IMR-90 (cell line): Measurements from ENCODE around the gene CEACAM8. TPM values are rescaled to one million over a fixed set of nuclear protein-coding genes. Genes with fewer than 3 reads are reported as not detected.

Source experiments
- ATAC-seq: fragments of 200-7000 bp; cut with Tn5 transposase; 2 replicates; pipeline ENCODE4 v1.9.1; 2020; ENCODE audit warnings: low read depth, mild to moderate bottlenecking, moderate library complexity
- BruUV-seq: library from RNA; stranded (reverse); fragments of 400-500 nt; replicated peaks from 2 replicates; lab custom pipeline; 2021; lab: Mats Ljungman, UMichigan
- CTCF ChIA-PET: fragments of 300-600 bp; formaldehyde crosslinking; extraction: SDS; loops from one replicate; lab custom pipeline; 2021; ENCODE audit warnings: antibody characterized with exemption; lab: Yijun Ruan, JAX
- POLR2A ChIA-PET: fragments of 300-600 bp; sonication (Branson Sonifier 250); formaldehyde crosslinking; loops from one replicate; lab custom pipeline; 2022; ENCODE audit warnings: antibody characterized with exemption; ENCODE audit not compliant: unreplicated experiment; lab: Charles Lee
- DNase-seq: peaks from one replicate; pipeline ENCODE4 v3.0.0; 2013
- H2AFZ ChIP-seq: replicated peaks from 2 replicates; pipeline ENCODE3; 2013; ENCODE audit warnings: low read length, mild to moderate bottlenecking; ENCODE audit not compliant: poor library complexity
- H2AK5ac ChIP-seq: 2 replicates; pipeline ENCODE4 v1.6.1; 2013; ENCODE audit warnings: low read depth, low read length, inconsistent platforms
- H2AK9ac ChIP-seq: replicated peaks from 2 replicates; pipeline ENCODE3; 2013; ENCODE audit warnings: mild to moderate bottlenecking, low read depth, low read length, moderate library complexity; ENCODE audit not compliant: poor library complexity
- H2BK120ac ChIP-seq: 2 replicates; pipeline ENCODE4 v1.6.1; 2013; ENCODE audit warnings: low read depth, low read length, inconsistent platforms
- H2BK15ac ChIP-seq: 3 replicates; pipeline ENCODE4 v1.6.1; 2013; ENCODE audit warnings: low read depth, low read length, inconsistent platforms
- H2BK20ac ChIP-seq: 2 replicates; pipeline ENCODE4 v1.6.1; 2013; ENCODE audit warnings: low read depth, mild to moderate bottlenecking, inconsistent platforms, low read length, moderate library complexity
- H2BK5ac ChIP-seq: 2 replicates; pipeline ENCODE4 v1.6.1; 2013; ENCODE audit warnings: mild to moderate bottlenecking, low read depth, low read length, inconsistent platforms; ENCODE audit not compliant: poor library complexity, severe bottlenecking
- H3K14ac ChIP-seq: replicated peaks from 2 replicates; pipeline ENCODE4 v1.6.1; 2013; ENCODE audit warnings: low read depth, low read length, inconsistent platforms
- H3K18ac ChIP-seq: 2 replicates; pipeline ENCODE4 v1.6.1; 2013; ENCODE audit warnings: low read depth, low read length, control low read depth
- H3K23ac ChIP-seq: 2 replicates; pipeline ENCODE4 v1.6.1; 2013; ENCODE audit warnings: low read depth, low read length, inconsistent platforms
- H3K27ac ChIP-seq: 2 replicates; pipeline ENCODE4 v1.5.1; 2013; ENCODE audit warnings: mild to moderate bottlenecking, control low read depth, low read length; ENCODE audit not compliant: insufficient read depth
- H3K27me3 ChIP-seq: 2 replicates; pipeline ENCODE4 v1.6.1; 2013; ENCODE audit warnings: low read length; ENCODE audit not compliant: control insufficient read depth, insufficient read depth
- H3K36me3 ChIP-seq: 2 replicates; pipeline ENCODE4 v1.6.1; 2013; ENCODE audit warnings: low read length, mixed read lengths; ENCODE audit not compliant: control insufficient read depth, insufficient read depth
- H3K4ac ChIP-seq: 2 replicates; pipeline ENCODE4 v1.6.1; 2013; ENCODE audit warnings: low read depth, low read length, inconsistent platforms
- H3K4me1 ChIP-seq: 2 replicates; pipeline ENCODE4 v1.6.1; 2013; ENCODE audit warnings: low read length, mixed read lengths; ENCODE audit not compliant: control insufficient read depth, insufficient read depth
- H3K4me2 ChIP-seq: 2 replicates; pipeline ENCODE4 v1.6.1; 2013; ENCODE audit warnings: low read depth, mild to moderate bottlenecking, control low read depth, low read length, moderate library complexity
- H3K4me3 ChIP-seq: 2 replicates; pipeline ENCODE4 v1.5.1; 2013; ENCODE audit warnings: low read depth, mild to moderate bottlenecking, control low read depth, low read length, moderate library complexity; ENCODE audit not compliant: insufficient read depth
- H3K56ac ChIP-seq: 2 replicates; pipeline ENCODE4 v1.6.1; 2013; ENCODE audit warnings: low read length, inconsistent platforms; ENCODE audit not compliant: insufficient read depth; ENCODE audit errors: extremely low read depth
- H3K79me1 ChIP-seq, 2 experiments: 2 replicates each; pipeline ENCODE4 v1.6.1; 2013; ENCODE audit warnings: low read length in 2 of 2, inconsistent platforms in 1 of 2, low read depth in 1 of 2
- H3K9ac ChIP-seq: 2 replicates; pipeline ENCODE4 v1.6.1; 2013; ENCODE audit warnings: low read depth, low read length, control low read depth
- H3K9me1 ChIP-seq: 2 replicates; pipeline ENCODE4 v1.6.1; 2013; ENCODE audit warnings: low read length, inconsistent platforms; ENCODE audit not compliant: insufficient read depth
- H3K9me3 ChIP-seq: 2 replicates; pipeline ENCODE4 v1.6.1; 2013; ENCODE audit warnings: low read length; ENCODE audit not compliant: control insufficient read depth, insufficient read depth
- H4K20me1 ChIP-seq: 2 replicates; pipeline ENCODE4 v1.6.1; 2013; ENCODE audit warnings: low read length, inconsistent platforms; ENCODE audit not compliant: insufficient read depth
- H4K5ac ChIP-seq: 2 replicates; pipeline ENCODE4 v1.6.1; 2013; ENCODE audit warnings: mild to moderate bottlenecking, low read depth, low read length, control low read depth
- H4K8ac ChIP-seq, 2 experiments: 2 replicates each; pipeline ENCODE4 v1.6.1; 2013; ENCODE audit warnings: low read depth in 2 of 2, low read length in 2 of 2, control low read depth in 1 of 2, inconsistent platforms in 1 of 2
- H4K91ac ChIP-seq: 2 replicates; pipeline ENCODE4 v1.6.1; 2013; ENCODE audit warnings: low read depth, low read length, inconsistent platforms; ENCODE audit not compliant: insufficient read depth
- BHLHE40 ChIP-seq: fragments of 150-350 bp; IDR thresholded peaks from 2 replicates; pipeline ENCODE4 v1.6.1; 2016; ENCODE audit warnings: mild to moderate bottlenecking, low read depth, low read length
- CEBPB ChIP-seq: IDR thresholded peaks from 2 replicates; pipeline ENCODE4 v1.6.1; 2012; ENCODE audit warnings: low read depth, low read length, improper control_type of control experiment
- CHD1 ChIP-seq: IDR thresholded peaks from 2 replicates; pipeline ENCODE4 v1.6.1; 2012; ENCODE audit warnings: low read depth, low read length, improper control_type of control experiment
- FOS ChIP-seq: fragments of 150-350 bp; IDR thresholded peaks from 2 replicates; pipeline ENCODE4 v1.6.1; 2016; ENCODE audit warnings: low read depth, low read length
- MAFK ChIP-seq: IDR thresholded peaks from 2 replicates; pipeline ENCODE4 v1.6.1; 2012; ENCODE audit warnings: low read depth, low read length, improper control_type of control experiment
- MAZ ChIP-seq: IDR thresholded peaks from 2 replicates; pipeline ENCODE4 v1.6.1; 2012; ENCODE audit warnings: low read depth, mild to moderate bottlenecking, low read length, improper control_type of control experiment, moderate library complexity, borderline replicate concordance
- RFX5 ChIP-seq: IDR thresholded peaks from 2 replicates; pipeline ENCODE4 v1.8.0; 2012; ENCODE audit warnings: low read depth, mild to moderate bottlenecking, low read length, moderate library complexity
- WGBS, 2 experiments: methylation state at CpG; one replicate each; pipeline versions ENCODE4 v1.1.5 to v1.1.7; 2013; ENCODE audit warnings: missing lambda C conversion rate in 2 of 2; ENCODE audit not compliant: insufficient read length in 1 of 2; ENCODE audit errors: extremely low coverage in 2 of 2; 5-methylcytosine and 5-hydroxymethylcytosine counted together
- dilution Hi-C: fragments of 300-500 bp; cut with HindIII; formaldehyde crosslinking; loops from one replicate; pipeline ENCODE4 v1.14.3; 2018; ENCODE audit warnings: low sequenced_read_pairs; ENCODE audit not compliant: unreplicated experiment
- in situ Hi-C: fragments of 300-500 bp; cut with MboI; formaldehyde crosslinking; loops from 3 replicates; pipeline ENCODE4 v1.14.3; 2019; ENCODE audit warnings: low sequenced_read_pairs, inconsistent platforms, mixed read lengths
- intact Hi-C: fragments of 100-400 bp; cut with micrococcal nuclease; formaldehyde crosslinking; loops from 2 replicates; pipeline ENCODE4 v1.10.0; 2022
- polyA plus RNA-seq, 3 experiments: library from polyadenylated mRNA; depleted of rRNA; stranded (reverse); fragments of >200 nt; gene quantifications; 2 replicates each; pipeline ENCODE4 v1.2.3, GENCODE V29; 2012; ENCODE audit warnings: low replicate concordance in 1 of 3
- total RNA-seq: library from RNA; depleted of rRNA; stranded (reverse); fragments of >200 nt; gene quantifications from 2 replicates; pipeline ENCODE4 v1.2.3, GENCODE V29; 2012
- TF ChIP-seq, protein P1 (sequence below): fragments of 150-350 bp; IDR thresholded peaks from 2 replicates; pipeline ENCODE4 v1.6.1; 2016; ENCODE audit warnings: low read depth, mild to moderate bottlenecking, low read length, moderate library complexity, borderline replicate concordance

Gene CEACAM8
- total and polyA plus RNA-seq, 2 of the 4 experiments (the other 2 are of a cell fraction), result not detected

DNA sequence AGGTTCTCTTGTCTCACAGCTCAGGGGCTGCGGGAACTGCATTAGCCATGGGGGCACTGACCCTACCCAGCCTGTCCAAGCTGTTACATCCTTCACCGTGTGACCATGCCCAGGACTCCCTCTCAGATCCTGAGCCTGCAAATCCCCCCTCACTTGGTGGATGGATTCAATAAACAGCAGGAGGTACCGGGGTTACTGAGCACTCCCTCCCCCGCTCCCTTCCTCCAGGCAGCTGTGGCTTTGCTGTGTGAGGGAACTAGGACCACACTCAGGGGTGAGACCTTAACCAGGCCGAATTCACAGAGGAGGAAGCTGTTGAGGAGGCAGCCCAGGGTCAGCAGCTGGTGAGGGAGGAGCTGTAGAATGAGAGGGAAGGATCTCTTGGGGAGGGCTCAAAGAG lies 39.4 kb downstream of the CEACAM8 start:
- H4K8ac ChIP-seq, result no peak overlapping the region
- dilution Hi-C loops (no loop called here), intact Hi-C loops (no loop called here), in situ Hi-C loops (no loop called here)
- H2AK9ac ChIP-seq, result no peak overlapping the region
- no peak overlapping the region for H3K56ac ChIP-seq
- no peak overlapping the region for H2BK5ac ChIP-seq
- H3K27ac ChIP-seq, result no peak overlapping the region
- H2BK120ac ChIP-seq, result no peak overlapping the region
- no peaks in the 10 kb centered on the region for H3K4me1 ChIP-seq
- TF ChIP-seq MAZ (no peak), FOS (no peak), CEBPB (no peak), CHD1 (no peak), BHLHE40 (no peak), RFX5 (no peak), MAFK (no peak)
- TF ChIP-seq, protein P1, sequence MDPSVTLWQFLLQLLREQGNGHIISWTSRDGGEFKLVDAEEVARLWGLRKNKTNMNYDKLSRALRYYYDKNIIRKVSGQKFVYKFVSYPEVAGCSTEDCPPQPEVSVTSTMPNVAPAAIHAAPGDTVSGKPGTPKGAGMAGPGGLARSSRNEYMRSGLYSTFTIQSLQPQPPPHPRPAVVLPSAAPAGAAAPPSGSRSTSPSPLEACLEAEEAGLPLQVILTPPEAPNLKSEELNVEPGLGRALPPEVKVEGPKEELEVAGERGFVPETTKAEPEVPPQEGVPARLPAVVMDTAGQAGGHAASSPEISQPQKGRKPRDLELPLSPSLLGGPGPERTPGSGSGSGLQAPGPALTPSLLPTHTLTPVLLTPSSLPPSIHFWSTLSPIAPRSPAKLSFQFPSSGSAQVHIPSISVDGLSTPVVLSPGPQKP, result no peak
- no peak overlapping the region for H3K18ac ChIP-seq
- no peak for ATAC-seq
- H3K27me3 ChIP-seq, result peaks cover 44% of the 10 kb centered on the region
- no peaks in the 10 kb centered on the region for H3K36me3 ChIP-seq
- ChIA-PET CTCF (no interaction called here), POLR2A (no interaction called here)
- no peak overlapping the region for H2AFZ ChIP-seq
- H2BK15ac ChIP-seq, result no peak overlapping the region
- H4K20me1 ChIP-seq, result no peaks in the 10 kb centered on the region; the same call in 1 of the 2 replicates
- no peak overlapping the region for H2BK20ac ChIP-seq
- H3K4me3 ChIP-seq, result no peak overlapping the region
- no peaks in the 10 kb centered on the region for H3K79me1 ChIP-seq
- no CpG with 5 or more reads among the region's 5 CpGs for WGBS, 2 experiments
- peaks cover 5% of the 10 kb centered on the region; the same call in 1 of the 2 replicates for H3K9me3 ChIP-seq
- no peak overlapping the region for H3K14ac ChIP-seq
- H3K23ac ChIP-seq, result no peak overlapping the region
- DNase-seq, result no peak
- no TSS peak for BruUV-seq
- H3K9ac ChIP-seq, result no peak overlapping the region
- no peak overlapping the region for H3K4me2 ChIP-seq
- H3K4ac ChIP-seq, result no peak overlapping the region
- no peak overlapping the region for H4K91ac ChIP-seq
- no peak overlapping the region for H2AK5ac ChIP-seq
- no peaks in the 10 kb centered on the region for H3K9me1 ChIP-seq
- H4K5ac ChIP-seq, result no peak overlapping the region
